T-helper 1 cell treated with Interleukin-12 subunit alpha and Interleukin-12 subunit beta and Interleukin-4 antibody, amounts not matched to agents 30 μg/mL and 1 μg/mL, for 36 hours (primary cell): Measurements from ENCODE around the gene WDR74.
A peak's percentile ranks its signal among the peaks of the same experiment; 100 is the strongest.
"Not testable (repeated sequence)": the region's sequence is repeated elsewhere in the genome, so short reads cannot be mapped to it uniquely, and the experiment has no call there.

Experiments
- H3K27ac Mint-ChIP-seq: one replicate; pipeline ENCODE4 v1.8.0; 2021; ENCODE audit warnings: mild to moderate bottlenecking, mixed read lengths
- H3K27me3 Mint-ChIP-seq: one replicate; pipeline ENCODE4 v1.8.0; 2021; ENCODE audit warnings: low read depth, mixed read lengths
- H3K36me3 Mint-ChIP-seq: one replicate; pipeline ENCODE4 v1.8.0; 2021; ENCODE audit warnings: low read depth, mixed read lengths
- H3K4me1 Mint-ChIP-seq: one replicate; pipeline ENCODE4 v1.8.0; 2021; ENCODE audit warnings: low read depth, mixed read lengths
- H3K4me3 Mint-ChIP-seq: one replicate; pipeline ENCODE4 v1.8.0; 2021; ENCODE audit warnings: mild to moderate bottlenecking, moderate library complexity, mixed read lengths
- H3K9me3 Mint-ChIP-seq: one replicate; pipeline ENCODE4 v1.8.0; 2021; ENCODE audit warnings: mixed read lengths

The WDR74 gene

DNA sequence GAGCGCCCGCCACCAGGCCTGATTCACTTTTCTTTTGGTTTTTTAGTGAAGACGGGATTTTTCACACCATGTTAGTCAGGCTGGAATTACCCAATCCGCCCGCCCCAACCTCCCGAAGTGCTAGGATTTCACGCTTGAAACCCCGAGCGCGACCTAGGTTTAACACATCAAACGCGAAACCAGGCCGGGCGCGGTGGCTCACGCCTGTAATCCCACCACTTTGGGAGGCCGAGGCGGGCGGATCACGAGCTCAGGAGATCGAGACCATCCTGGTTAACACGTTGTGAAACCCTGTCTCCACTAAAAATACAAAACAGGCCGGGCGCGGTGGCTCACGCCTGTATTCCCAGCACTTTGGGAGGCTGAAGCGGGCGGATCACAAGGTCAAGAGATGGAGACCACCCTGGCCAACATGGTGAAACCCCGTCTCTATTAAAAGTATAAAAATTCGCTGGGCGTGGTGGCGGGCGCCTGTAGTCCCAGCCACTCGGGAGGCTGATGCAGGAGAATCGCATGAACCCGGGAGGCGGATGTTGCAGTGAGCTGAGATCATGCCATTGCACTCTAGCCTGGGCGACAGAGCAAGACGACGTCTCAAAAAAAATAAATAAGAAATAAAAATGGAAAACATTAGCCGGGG is 1.5 kb upstream of the WDR74 start:
- H3K36me3 Mint-ChIP-seq, result peaks cover 16% of the 10 kb centered on the region
- H3K27me3 Mint-ChIP-seq, H3K9me3 Mint-ChIP-seq, H3K27ac Mint-ChIP-seq, H3K4me3 Mint-ChIP-seq: not testable (repeated sequence)
- H3K4me1 Mint-ChIP-seq, result peaks cover 23% of the 10 kb centered on the region

DNA sequence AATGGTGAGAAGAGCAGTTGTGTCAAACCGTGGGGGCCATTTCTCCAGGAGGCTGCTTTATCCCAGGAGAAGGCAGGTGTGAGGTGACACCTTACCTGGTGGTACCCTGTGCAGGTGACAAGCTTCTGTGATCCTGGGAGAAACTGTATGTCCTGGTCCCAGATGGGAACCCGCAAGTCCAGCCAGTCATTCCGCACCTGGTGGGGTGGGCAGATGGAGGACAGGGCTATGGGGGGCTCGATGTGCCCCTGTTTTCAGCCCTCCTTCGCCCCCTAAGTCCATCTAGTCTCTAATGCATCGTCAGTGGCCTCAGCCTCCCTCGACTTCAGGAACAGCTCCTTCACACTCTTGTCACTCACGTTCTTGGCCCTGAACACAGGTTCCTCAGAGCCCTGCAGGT is 4.1 kb downstream of the WDR74 start:
- Mint-ChIP-seq H3K27me3 (no peaks in the 10 kb centered on the region), H3K36me3 (peaks cover 41% of the 10 kb centered on the region), H3K4me3 (no peak overlapping the region), H3K4me1 (peaks cover 40% of the 10 kb centered on the region), H3K9me3 (no peaks in the 10 kb centered on the region), H3K27ac (no peak overlapping the region)

DNA sequence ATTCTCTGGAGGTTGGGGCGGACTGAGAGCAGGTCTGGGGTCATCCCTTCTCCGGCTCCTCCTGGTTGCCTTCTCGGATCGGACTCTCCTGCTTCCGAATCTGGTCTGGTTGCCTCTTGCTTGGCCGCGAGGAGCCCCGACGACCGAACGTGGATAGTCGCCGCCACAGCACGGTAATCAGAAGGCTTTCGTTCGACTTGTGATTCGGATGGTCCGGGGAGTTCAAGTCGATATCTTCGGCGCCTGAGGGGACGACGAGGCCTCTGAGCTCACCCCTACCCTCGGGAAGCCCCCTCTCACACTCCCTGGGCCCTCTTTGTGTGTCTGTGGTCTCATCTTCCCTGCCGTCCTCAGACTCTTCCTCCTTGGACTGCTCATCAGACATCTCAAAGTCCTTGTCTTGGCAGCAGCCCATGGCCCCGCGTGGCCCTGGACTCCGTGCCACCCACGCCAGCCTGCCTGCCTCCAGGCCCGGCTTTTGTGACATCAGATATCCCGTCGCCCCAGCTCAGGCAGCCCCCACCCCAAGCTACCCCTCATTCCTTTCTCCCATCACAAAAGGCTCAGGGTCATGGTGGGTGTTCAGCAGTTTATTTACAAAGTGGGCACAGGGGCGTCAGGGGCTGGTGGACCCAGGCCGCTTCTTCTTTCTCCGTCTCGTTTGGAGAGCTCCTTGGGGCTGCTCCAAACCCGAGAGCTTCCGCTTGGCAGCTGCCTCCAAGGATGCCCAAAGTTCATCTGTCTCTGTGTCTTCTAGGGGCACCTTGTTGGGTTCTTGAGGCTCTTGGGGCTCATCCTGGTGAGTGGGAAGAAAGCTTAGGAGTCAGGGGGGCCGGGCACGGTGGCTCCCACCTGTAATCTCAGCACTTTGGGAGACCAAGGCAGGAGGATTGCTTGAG is 6.8 kb downstream of the WDR74 start, which contains the start of gene TEX54:
Gene TEX54, minus strand, starts transcription at position 506 of the 899 bp plus-strand sequence.
- H3K4me1 Mint-ChIP-seq, result peaks cover 35% of the 10 kb centered on the region
- peak within 1 kb of the TSS; percentile 99 for H3K27ac Mint-ChIP-seq
- peaks cover 36% of the 10 kb centered on the region for H3K36me3 Mint-ChIP-seq
- H3K4me3 Mint-ChIP-seq, result peak within 1 kb of the TSS; percentile 91
- no peaks in the 10 kb centered on the region for H3K27me3 Mint-ChIP-seq
- no peaks in the 10 kb centered on the region for H3K9me3 Mint-ChIP-seq

DNA sequence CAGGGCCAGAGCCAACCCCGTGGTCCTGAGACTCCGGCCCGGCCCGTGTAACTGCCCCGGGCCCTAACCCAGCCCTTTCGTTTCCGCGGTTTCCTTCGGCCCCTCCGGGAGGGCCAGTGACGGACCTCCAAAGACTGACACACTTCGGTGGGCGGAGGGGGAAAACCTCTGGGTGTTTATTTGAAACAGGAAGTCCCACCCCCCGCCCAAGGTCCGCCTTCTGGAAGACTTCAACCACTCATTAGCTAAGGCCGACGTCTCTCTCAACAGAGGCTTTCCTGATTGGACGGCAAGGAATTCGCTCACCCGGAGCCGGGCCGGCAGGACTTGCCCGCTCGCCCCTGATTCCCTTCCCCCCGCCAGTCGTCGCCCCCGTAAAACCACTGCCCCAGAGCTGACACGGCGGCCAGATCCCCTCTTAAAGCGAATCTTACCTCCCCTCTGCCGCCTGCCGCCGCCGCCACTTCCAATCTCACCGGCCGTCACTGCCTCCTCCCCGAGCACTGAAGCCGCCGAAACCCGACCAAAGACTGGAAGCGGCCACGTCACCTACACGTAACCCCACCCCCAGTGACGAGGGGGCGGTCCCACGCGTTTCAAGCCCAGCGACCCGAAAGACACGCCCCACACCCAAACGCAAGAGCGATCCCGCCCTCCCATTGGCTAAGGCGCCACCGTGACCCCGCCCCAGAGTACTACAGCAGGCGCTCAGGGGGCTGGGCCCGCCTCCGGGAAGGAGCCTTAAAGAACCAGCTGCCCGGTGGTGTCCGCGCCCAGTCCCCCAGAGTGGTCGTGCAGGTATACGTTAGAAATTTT is 7.7 kb downstream of the WDR74 start, which contains the start of gene STX5:
Gene STX5, minus strand, starts transcription at position 532 of the 816 bp plus-strand sequence. CDS start 808 bp downstream, outside the sequence.
- Mint-ChIP-seq H3K9me3 (no peaks in the 10 kb centered on the region), H3K27me3 (no peaks in the 10 kb centered on the region), H3K4me3 (peak within 1 kb of the TSS; percentile 91), H3K36me3 (peaks cover 41% of the 10 kb centered on the region), H3K4me1 (peaks cover 33% of the 10 kb centered on the region), H3K27ac (peak within 1 kb of the TSS; percentile 99)

DNA sequence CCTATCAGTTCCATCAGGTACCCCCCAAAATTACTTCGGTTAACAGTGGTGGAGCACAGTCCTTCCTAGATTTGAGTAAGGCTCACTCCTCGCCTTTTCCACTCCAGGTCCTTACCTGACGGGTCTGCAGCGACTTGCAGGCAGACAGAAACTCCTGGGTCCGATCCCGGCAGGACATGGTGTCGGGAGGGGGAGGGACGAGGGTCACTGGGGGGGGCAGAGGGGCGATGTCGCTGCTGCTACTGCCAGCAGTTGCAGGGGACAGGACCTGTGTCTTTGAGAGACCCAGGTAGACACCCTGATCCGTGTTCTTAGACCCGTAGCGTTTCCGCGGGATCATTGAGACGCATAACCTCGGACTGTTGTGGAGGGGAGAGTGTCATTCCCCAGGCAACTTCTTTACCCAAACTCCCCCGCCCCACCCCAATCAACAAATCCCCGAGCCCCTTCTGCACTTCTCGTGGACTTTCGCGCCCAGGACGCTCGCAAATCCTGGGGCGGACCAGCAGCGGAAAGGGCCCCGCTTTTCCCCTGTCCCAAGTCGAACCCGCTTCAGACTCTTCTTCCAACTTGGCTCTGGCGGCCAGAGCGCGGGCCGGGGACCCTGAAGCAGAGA is 8.4 kb downstream of the WDR74 start:
- Mint-ChIP-seq H3K4me1 (peaks cover 30% of the 10 kb centered on the region), H3K27me3 (no peaks in the 10 kb centered on the region), H3K9me3 (no peaks in the 10 kb centered on the region), H3K27ac (peak overlapping the region; percentile 99), H3K36me3 (peaks cover 36% of the 10 kb centered on the region), H3K4me3 (peak overlapping the region; percentile 91)

DNA sequence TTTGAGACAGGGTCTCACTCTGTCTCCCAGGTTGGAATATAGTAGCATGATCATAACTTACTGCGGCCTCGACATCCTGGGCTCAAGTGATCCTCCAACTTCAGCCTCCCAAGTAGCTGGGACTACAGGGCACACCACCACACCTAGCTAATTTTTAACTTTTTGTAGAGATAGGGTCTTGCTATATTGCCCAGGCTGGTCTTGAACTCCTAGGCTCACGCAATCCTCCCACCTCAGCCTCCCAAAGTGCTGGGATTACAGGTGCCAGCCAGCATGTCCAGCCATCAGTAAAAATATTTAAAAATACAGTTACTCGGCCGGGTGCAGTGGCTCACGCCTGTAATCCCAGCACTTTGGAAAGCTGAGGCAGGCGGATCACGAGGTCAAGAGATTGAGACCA is 11.3 kb downstream of the WDR74 start:
- H3K27me3 Mint-ChIP-seq, H3K27ac Mint-ChIP-seq, H3K9me3 Mint-ChIP-seq, H3K4me3 Mint-ChIP-seq: not testable (repeated sequence)
- peaks cover 39% of the 10 kb centered on the region for H3K36me3 Mint-ChIP-seq
- H3K4me1 Mint-ChIP-seq, result peaks cover 17% of the 10 kb centered on the region

DNA sequence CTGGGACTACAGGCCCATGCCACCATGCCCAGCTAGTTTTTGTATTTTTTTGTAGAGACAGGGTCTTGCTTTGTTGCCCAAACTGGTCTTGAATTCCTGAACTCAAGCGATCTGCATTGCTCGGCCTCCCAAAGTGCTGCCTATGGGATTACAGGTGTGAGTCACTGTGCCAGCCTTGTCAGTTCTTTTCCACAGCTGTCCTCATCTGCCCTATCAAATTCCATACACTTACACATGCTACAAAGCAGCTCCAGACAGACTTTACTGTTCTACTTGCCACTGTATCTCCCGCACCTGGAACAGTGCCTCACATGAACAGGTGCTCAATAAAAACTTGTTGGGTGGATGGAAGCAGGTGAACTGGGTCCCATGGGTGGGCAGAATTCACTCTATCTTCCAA is 15.7 kb downstream of the WDR74 start:
- Mint-ChIP-seq H3K36me3 (peaks cover 43% of the 10 kb centered on the region), H3K4me1 (peaks cover 3% of the 10 kb centered on the region), H3K27ac (no peak overlapping the region), H3K27me3 (no peaks in the 10 kb centered on the region), H3K4me3 (no peak overlapping the region), H3K9me3 (no peaks in the 10 kb centered on the region)

DNA sequence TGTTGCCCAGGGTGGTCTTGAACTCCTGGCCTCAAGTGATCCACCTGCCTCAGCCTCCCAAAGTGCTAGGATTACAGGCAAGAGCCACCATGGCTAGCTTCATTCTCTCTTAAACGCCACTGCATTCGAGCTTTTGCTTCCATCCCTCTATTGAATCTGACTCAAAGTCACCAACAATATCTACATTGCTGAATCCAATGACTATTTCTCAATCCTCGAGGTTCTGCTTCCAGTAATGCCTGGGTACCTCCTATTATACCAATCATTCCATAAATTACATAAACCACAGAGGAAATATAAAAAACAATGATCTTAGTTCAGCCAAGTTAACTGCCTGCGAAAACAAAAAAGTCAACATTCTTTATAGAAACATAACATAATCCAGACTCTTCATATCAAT is 22.3 kb downstream of the WDR74 start:
- no peak overlapping the region for H3K4me3 Mint-ChIP-seq
- H3K27ac Mint-ChIP-seq, result no peak overlapping the region
- H3K36me3 Mint-ChIP-seq, result peaks cover 15% of the 10 kb centered on the region
- no peaks in the 10 kb centered on the region for H3K9me3 Mint-ChIP-seq
- H3K4me1 Mint-ChIP-seq, result peaks cover 6% of the 10 kb centered on the region
- no peaks in the 10 kb centered on the region for H3K27me3 Mint-ChIP-seq

DNA sequence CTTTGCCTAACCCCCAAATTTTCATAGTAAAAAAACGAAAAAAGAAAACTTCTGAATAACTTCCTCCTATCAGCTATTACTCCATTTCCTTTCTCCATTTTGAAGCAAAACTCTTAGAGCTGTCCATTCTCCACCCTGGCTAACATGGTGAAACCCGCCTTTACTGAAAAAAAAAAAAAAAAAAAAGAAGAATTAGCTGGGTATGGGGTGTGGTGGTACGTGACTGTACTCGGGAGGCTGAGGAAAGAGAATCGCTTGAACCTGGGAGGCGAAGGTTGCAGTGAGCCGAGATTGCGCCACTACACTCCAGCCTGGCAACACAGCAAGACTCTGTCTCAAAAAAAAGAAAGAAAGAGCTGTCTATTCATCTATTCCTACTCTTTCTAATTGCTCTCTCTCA is 22.8 kb downstream of the WDR74 start:
- no peak overlapping the region for H3K4me3 Mint-ChIP-seq
- H3K36me3 Mint-ChIP-seq, result peaks cover 15% of the 10 kb centered on the region
- H3K9me3 Mint-ChIP-seq, result no peaks in the 10 kb centered on the region
- H3K27me3 Mint-ChIP-seq, result no peaks in the 10 kb centered on the region
- H3K27ac Mint-ChIP-seq, result no peak overlapping the region
- peaks cover 6% of the 10 kb centered on the region for H3K4me1 Mint-ChIP-seq

DNA sequence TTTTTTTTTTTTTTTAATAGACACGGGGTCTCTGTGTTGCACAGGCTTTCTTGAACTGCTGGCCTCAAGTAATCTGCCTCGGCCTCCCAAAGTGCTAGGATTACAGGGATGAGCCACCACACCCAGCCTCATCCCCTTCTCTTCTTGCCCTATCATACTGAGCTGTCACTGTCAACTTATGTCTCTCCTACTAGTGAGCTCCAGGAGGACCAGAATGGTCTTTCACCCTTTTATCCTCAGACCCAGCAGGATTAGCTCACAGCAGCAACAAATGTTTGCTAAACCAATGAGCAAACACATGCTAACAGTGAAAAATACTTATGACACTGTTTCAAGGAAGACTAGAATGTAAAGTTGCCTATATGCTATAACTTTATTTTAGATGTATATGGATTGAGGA is 27.7 kb downstream of the WDR74 start:
- no peak overlapping the region for H3K4me3 Mint-ChIP-seq

DNA sequence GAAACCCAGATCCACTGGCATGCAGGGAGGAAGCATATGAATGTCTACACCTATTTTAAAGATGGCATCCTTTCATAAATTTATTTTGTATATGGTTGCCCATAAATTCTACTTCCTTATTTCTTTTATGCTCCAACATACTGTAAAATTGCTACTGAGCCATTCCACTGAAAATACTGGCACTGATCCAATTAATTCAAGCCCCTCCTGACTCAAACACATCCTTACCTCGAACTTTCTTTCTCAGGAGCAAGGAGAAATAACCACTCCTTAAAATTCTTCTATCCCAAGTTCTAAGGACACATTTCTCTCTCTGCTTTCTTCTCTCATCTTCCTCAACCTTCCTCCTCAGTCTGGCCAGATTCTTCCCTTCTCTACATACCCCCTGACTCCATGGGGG is 28.6 kb downstream of the WDR74 start:
- Mint-ChIP-seq H3K36me3 (peaks cover 2% of the 10 kb centered on the region), H3K27me3 (no peaks in the 10 kb centered on the region), H3K4me3 (no peak overlapping the region), H3K9me3 (no peaks in the 10 kb centered on the region), H3K4me1 (peaks cover 6% of the 10 kb centered on the region), H3K27ac (no peak overlapping the region)

More for the DNA sequence above, 27.7 kb downstream of the WDR74 start:
- H3K36me3 Mint-ChIP-seq, result peaks cover 2% of the 10 kb centered on the region
- H3K4me1 Mint-ChIP-seq, result peaks cover under 1% of the 10 kb centered on the region
- H3K9me3 Mint-ChIP-seq, result no peaks in the 10 kb centered on the region
- no peaks in the 10 kb centered on the region for H3K27me3 Mint-ChIP-seq
- no peak overlapping the region for H3K27ac Mint-ChIP-seq

DNA sequence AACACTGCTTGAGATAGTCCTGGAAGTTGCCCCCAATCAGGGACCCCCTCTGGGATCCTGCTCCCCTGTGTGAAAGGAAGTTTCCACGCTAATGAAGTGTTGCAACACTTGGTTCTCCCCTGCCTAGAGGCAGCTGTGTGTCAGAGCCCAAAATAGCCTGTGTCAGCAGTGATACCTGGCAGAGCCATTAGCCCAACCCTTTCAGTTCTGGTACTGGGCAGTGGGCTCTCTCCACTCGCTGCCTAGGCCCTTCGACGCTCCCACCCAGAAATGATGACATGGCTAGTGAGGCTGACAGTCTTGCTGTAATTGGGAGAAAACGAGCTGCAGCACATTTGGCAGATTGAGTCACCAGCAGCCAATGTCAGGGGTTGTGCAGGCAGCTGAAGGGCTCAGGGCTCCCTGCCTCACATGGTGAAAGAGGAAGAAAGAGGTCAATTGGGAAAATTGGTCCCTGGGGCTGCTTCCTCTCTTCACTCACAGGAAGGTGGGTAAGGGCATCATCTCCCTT is 32.7 kb downstream of the WDR74 start:
- H3K27me3 Mint-ChIP-seq, result no peaks in the 10 kb centered on the region
- no peaks in the 10 kb centered on the region for H3K9me3 Mint-ChIP-seq
- peak overlapping the region; percentile 96 for H3K4me3 Mint-ChIP-seq
- H3K27ac Mint-ChIP-seq, result peak overlapping the region; percentile 96
- H3K4me1 Mint-ChIP-seq, result peaks cover 17% of the 10 kb centered on the region
- peaks cover 14% of the 10 kb centered on the region for H3K36me3 Mint-ChIP-seq

DNA sequence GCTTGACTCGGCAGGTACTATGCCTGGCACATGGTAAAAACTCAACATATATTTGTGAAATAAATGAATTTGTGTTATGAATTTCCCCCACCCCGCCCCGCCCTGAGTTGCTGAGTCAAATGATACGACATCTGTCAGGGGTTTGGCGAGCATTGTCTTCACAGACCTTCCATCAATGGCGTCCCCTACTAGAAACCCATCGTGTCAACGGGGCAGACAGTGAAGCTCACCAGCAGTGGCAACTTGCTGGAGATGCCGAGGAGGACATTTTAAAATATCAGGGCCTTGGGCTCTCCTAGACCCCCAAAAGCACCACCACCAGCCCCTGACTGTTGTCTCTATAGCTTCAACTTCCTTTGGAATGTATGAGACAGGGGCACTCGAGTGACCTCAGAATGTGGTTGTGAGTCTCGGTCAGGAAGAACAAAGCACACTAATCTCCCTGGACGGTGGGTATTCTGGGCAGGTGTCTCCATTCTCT is 33.4 kb downstream of the WDR74 start:
- Mint-ChIP-seq H3K9me3 (no peaks in the 10 kb centered on the region), H3K4me3 (peak overlapping the region; percentile 96), H3K36me3 (peaks cover 21% of the 10 kb centered on the region), H3K27me3 (no peaks in the 10 kb centered on the region), H3K4me1 (peaks cover 17% of the 10 kb centered on the region), H3K27ac (peak overlapping the region; percentile 96)
